Epithelial cell of esophagus (primary cell): ENCODE measurements around the gene PTPRU.
A peak's percentile ranks its signal among the peaks of the same experiment; 100 is the strongest.

ENCODE experiments used
- DNase-seq: peaks from one replicate; pipeline ENCODE4 v3.0.0; 2010; ENCODE audit warnings: low read depth
- H3K4me3 ChIP-seq: 2 replicates; pipeline ENCODE4 v1.5.1; 2011; ENCODE audit warnings: mild to moderate bottlenecking, low read length, control low read depth
- CTCF ChIP-seq: IDR thresholded peaks from 2 replicates; pipeline ENCODE4 v1.5.1; 2011; ENCODE audit warnings: low read depth, mild to moderate bottlenecking, low read length, control low read depth, inconsistent platforms; ENCODE audit not compliant: insufficient read depth; ENCODE audit errors: missing control alignments

The PTPRU gene

GRCh38 chr1:29249951-29250581 is 13.7 kb downstream of the PTPRU start:
- DNase-seq, result no peak
- TF ChIP-seq CTCF, result no peak
- no peak overlapping the region for H3K4me3 ChIP-seq

GRCh38 chr1:29251164-29252124 is 15.1 kb downstream of the PTPRU start:
- no peak overlapping the region for H3K4me3 ChIP-seq
- no peak for TF ChIP-seq CTCF
- peak; percentile 17 for DNase-seq

GRCh38 chr1:29253180-29253579 is 16.9 kb downstream of the PTPRU start:
- no peak overlapping the region for H3K4me3 ChIP-seq
- no peak for TF ChIP-seq CTCF
- DNase-seq, result no peak

GRCh38 chr1:29254346-29254745 is 18.0 kb downstream of the PTPRU start:
- H3K4me3 ChIP-seq, result no peak overlapping the region
- no peak for TF ChIP-seq CTCF
- DNase-seq, result peak; percentile 40

GRCh38 chr1:29255134-29255666 is 18.9 kb downstream of the PTPRU start:
- no peak for TF ChIP-seq CTCF
- DNase-seq, result no peak
- no peak overlapping the region for H3K4me3 ChIP-seq

GRCh38 chr1:29256394-29256793 is 20.1 kb downstream of the PTPRU start:
- no peak for TF ChIP-seq CTCF
- no peak overlapping the region for H3K4me3 ChIP-seq
- DNase-seq, result no peak
